Hematopoietic multipotent progenitor cell treated with erythropoietin and hydrocortisone succinate and interleukin-3 and kit ligand, for 6 days (in vitro differentiated cells): Measurements from ENCODE around the gene EIPR1.

Experiments used
- DNase-seq: peaks from one replicate; pipeline ENCODE4 v3.0.0-alpha.2; 2015

EIPR1 gene

GRCh38 chr2:3355951-3356569 is 21.6 kb downstream of the EIPR1 start:
- no peak for DNase-seq

- no peak for DNase-seq
Observed at GRCh38 chr2:3354986-3355385, 22.6 kb downstream of the EIPR1 start.

GRCh38 chr2:3349211-3349693 is 28.4 kb downstream of the EIPR1 start:
- no peak for DNase-seq

GRCh38 chr2:3348767-3349166 is 28.9 kb downstream of the EIPR1 start:
- DNase-seq: no peak

- DNase-seq: no peak
Observed at GRCh38 chr2:3345621-3346020, 32.0 kb downstream of the EIPR1 start.

- DNase-seq: no peak
Observed at GRCh38 chr2:3344897-3345296, 32.7 kb downstream of the EIPR1 start.

GRCh38 chr2:3343012-3343411 is 34.6 kb downstream of the EIPR1 start:
- DNase-seq: no peak

GRCh38 chr2:3342324-3342723 is 35.3 kb downstream of the EIPR1 start:
- no peak for DNase-seq

- no peak for DNase-seq
Observed at GRCh38 chr2:3341336-3341735, 36.3 kb downstream of the EIPR1 start.

- no peak for DNase-seq
Observed at GRCh38 chr2:3340144-3340543, 37.5 kb downstream of the EIPR1 start.

- DNase-seq: no peak
Observed at GRCh38 chr2:3338340-3338739, 39.3 kb downstream of the EIPR1 start.

- no peak for DNase-seq
Observed at GRCh38 chr2:3336844-3337243, 40.8 kb downstream of the EIPR1 start.

- DNase-seq: no peak
Observed at GRCh38 chr2:3334392-3335345, 42.9 kb downstream of the EIPR1 start.

- DNase-seq: no peak
Observed at GRCh38 chr2:3332133-3332532, 45.5 kb downstream of the EIPR1 start.

- DNase-seq: no peak
Observed at GRCh38 chr2:3329491-3329890, 48.1 kb downstream of the EIPR1 start.

GRCh38 chr2:3326871-3327270 is 50.7 kb downstream of the EIPR1 start:
- no peak for DNase-seq

GRCh38 chr2:3326182-3326537 is 51.5 kb downstream of the EIPR1 start:
- no peak for DNase-seq

GRCh38 chr2:3325458-3326181 is 52.0 kb downstream of the EIPR1 start:
- DNase-seq: no peak

GRCh38 chr2:3324404-3325281 is 53.0 kb downstream of the EIPR1 start:
- DNase-seq: no peak

- no peak for DNase-seq
Observed at GRCh38 chr2:3324036-3324386, 53.6 kb downstream of the EIPR1 start.

GRCh38 chr2:3323360-3324035 is 54.1 kb downstream of the EIPR1 start:
- DNase-seq: no peak
